Ishikawa (cell line): ENCODE results near the gene GRAMD4.

Source experiments
- CEBPB ChIP-seq: IDR thresholded peaks from 2 replicates; pipeline ENCODE4 v1.6.1; 2012
- EP300 ChIP-seq: IDR thresholded peaks from 2 replicates; pipeline ENCODE4 v1.6.1; 2012; ENCODE audit warnings: borderline replicate concordance
- FOXM1 ChIP-seq: IDR thresholded peaks from 2 replicates; pipeline ENCODE4 v1.6.1; 2012; ENCODE audit warnings: low read depth, borderline replicate concordance
- MAX ChIP-seq: IDR thresholded peaks from 2 replicates; pipeline ENCODE4 v1.6.1; 2012
- NFIC ChIP-seq: IDR thresholded peaks from 2 replicates; pipeline ENCODE4 v1.6.1; 2012
- REST ChIP-seq: IDR thresholded peaks from 2 replicates; pipeline ENCODE4 v1.6.1; 2012; ENCODE audit warnings: low read depth, mild to moderate bottlenecking
- TAF1 ChIP-seq: IDR thresholded peaks from 2 replicates; pipeline ENCODE4 v1.6.1; 2012; ENCODE audit warnings: low read depth, mild to moderate bottlenecking
- TCF12 ChIP-seq: IDR thresholded peaks from 2 replicates; pipeline ENCODE4 v1.6.1; 2012; ENCODE audit warnings: low read depth
- TEAD4 ChIP-seq: IDR thresholded peaks from 2 replicates; pipeline ENCODE4 v1.6.1; 2012

GRCh38 chr22:46684706-46685105 lies 64.5 kb downstream of the GRAMD4 start:
- no peak for TF ChIP-seq CEBPB
- no peak for TF ChIP-seq MAX
- TF ChIP-seq TCF12, result no peak
- no peak for TF ChIP-seq REST
- TF ChIP-seq EP300, result no peak
- TF ChIP-seq NFIC, result no peak
- no peak for TF ChIP-seq TAF1
- TF ChIP-seq TEAD4, result no peak
- no peak for TF ChIP-seq FOXM1
